HFF-Myc (cell line): ENCODE results near the gene APOL5.

ENCODE experiments used
- DNase-seq: peaks from one replicate; pipeline ENCODE4 v3.0.0-alpha.2; 2011; ENCODE audit warnings: low read depth; ENCODE audit errors: extremely low read depth
- H3K4me3 ChIP-seq: replicated peaks from 2 replicates; pipeline ENCODE4 v1.5.1; 2011; ENCODE audit warnings: low read depth, mild to moderate bottlenecking, control low read depth, low read length
- TF ChIP-seq, protein P1 (sequence below): IDR thresholded peaks from 2 replicates; pipeline ENCODE4 v1.5.1; 2012; ENCODE audit warnings: mild to moderate bottlenecking, low read depth, low read length, control low read depth; ENCODE audit errors: missing control alignments

Gene APOL5

DNA sequence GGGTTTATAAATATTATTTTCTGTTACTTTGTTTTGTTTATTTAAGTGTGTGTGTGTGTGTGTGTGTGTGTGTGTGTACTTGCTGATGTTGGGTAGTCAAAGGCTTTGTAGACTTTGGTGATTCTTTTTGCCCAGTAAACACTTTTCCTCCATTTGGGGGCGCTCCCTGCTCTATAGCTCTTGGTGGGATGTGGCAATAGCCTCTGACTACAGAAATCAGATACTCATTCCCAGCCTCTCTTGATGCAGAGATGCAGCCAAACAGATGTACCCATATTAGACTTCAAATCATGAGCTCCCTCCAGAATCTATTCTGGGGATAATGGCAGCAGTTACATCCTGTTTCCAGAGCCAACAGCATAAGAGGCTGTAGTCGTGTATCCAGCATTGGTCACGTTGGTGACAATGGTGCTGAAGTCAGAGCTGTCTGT is 33.4 kb upstream of the APOL5 start:
- TF ChIP-seq, protein P1, sequence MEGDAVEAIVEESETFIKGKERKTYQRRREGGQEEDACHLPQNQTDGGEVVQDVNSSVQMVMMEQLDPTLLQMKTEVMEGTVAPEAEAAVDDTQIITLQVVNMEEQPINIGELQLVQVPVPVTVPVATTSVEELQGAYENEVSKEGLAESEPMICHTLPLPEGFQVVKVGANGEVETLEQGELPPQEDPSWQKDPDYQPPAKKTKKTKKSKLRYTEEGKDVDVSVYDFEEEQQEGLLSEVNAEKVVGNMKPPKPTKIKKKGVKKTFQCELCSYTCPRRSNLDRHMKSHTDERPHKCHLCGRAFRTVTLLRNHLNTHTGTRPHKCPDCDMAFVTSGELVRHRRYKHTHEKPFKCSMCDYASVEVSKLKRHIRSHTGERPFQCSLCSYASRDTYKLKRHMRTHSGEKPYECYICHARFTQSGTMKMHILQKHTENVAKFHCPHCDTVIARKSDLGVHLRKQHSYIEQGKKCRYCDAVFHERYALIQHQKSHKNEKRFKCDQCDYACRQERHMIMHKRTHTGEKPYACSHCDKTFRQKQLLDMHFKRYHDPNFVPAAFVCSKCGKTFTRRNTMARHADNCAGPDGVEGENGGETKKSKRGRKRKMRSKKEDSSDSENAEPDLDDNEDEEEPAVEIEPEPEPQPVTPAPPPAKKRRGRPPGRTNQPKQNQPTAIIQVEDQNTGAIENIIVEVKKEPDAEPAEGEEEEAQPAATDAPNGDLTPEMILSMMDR = peak; percentile 41
- no peak for DNase-seq
- H3K4me3 ChIP-seq = no peak overlapping the region

DNA sequence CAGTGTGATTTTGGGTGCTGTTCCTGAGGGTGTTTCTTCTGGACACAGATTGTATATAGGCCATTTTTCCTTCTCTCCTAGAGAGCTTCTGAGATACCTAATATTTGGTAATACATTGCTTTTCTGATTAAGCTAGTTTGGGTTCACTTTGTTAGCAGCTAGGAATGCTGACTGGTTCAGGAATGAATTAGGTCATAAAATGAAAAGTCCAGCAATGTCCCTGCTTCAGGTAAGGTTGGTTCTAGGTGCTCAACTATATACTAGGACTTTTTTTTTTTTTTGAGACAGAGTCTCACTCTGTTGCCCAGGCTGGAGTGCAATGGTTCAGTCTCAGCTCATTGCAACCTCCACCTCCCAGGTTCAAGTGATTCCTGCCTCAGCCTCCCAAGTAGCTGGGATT is 32.9 kb upstream of the APOL5 start:
- TF ChIP-seq, protein P1 = no peak
- DNase-seq = no peak
- no peak overlapping the region for H3K4me3 ChIP-seq

DNA sequence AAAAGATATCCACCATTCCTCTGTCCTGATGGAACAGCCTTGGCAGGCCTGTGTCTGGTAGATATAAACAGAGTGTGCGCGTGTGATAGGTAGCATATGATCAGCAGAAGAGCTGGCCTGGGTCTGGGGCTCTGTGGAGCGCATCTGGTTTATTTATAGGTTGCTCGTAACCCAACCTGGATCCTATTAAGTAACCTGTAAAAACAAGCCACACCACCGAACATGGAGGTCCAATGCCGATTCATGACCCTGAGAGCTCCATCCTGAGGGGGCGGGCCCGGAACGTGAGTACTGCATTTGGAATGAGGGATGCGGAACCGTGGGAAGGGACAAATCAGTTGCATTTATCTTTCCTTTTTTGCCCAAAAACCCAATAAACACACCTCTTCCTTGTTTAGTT is 31.9 kb upstream of the APOL5 start:
- DNase-seq = no peak
- no peak overlapping the region for H3K4me3 ChIP-seq
- TF ChIP-seq, protein P1 = no peak

DNA sequence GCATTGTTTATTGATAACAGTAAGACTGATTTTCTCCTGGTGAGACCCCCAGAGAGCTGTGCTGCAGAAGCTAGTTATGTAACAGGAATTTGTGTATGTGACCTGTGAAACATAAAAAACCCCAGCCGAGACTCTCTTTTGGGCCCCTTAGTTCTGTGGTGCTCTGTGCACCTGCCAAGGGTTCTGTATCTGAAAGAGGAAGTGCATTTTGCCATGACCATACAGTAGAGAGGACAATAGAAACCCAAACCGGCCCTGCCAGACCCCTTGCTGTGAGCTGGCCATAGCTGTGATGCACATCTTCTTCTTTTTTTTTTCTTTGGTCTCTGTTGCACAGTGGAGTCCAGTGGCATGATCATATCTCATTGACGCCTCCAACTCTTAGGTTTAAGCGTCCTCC is 31.4 kb upstream of the APOL5 start:
- DNase-seq = no peak

DNA sequence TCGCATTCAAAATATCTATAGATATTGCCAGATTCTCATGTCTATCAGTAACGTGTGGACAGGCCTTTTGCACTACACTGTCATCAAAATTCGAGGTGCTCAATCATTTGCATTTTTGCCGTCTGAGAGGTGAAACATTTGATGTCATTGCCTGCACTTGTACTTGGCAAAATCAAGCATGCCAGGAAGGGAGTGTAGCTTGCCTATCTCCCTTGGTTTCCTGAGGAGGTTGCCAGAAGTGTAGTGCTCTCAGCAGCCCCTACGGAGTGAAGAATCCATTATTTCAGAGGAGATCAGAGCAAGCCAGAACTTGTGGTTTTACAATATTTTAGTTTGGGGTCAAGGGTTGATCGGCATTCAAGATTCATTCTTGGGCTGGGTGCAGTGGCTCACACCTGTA is 30.2 kb upstream of the APOL5 start:
- DNase-seq = no peak
- no peak overlapping the region for H3K4me3 ChIP-seq
- TF ChIP-seq, protein P1 = no peak

More for the DNA sequence above, 31.4 kb upstream of the APOL5 start:
- H3K4me3 ChIP-seq = no peak overlapping the region
- TF ChIP-seq, protein P1 = no peak

DNA sequence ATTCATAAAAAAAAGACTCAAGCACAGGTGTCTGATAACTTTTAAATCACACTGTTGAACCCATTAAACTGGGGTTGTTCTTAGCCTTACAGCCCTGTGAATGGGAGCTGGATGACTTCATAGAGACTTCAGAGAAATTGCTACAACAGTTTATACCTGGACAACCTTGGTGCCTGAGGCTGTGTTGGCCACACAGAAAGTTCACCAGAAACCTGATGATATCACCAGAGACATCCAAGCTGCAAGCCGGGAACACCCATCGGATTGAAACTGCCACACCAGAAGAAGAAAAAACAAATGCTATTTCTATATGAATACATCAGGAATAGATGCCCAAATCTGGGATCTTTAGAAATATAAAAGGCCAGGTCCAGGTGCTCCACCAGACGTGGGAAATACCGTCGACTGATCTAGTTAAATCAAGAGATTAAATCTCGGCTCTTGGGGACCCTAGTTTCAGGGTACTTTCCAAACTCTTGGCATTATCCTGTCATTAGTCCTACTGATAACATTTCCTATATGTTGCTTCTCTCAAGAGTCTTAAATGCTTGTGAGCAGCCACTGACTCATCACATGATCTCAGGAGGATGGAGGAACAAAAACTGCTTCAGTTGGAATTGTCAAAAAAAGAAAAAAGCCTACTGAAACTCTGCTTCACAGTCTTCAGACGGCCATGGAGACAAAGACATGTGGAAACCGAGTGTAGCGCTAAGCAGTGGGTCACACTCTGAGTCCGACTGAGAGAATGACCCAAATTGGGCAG is 28.6 kb upstream of the APOL5 start:
- DNase-seq = no peak
- TF ChIP-seq, protein P1 = no peak
- no peak overlapping the region for H3K4me3 ChIP-seq

DNA sequence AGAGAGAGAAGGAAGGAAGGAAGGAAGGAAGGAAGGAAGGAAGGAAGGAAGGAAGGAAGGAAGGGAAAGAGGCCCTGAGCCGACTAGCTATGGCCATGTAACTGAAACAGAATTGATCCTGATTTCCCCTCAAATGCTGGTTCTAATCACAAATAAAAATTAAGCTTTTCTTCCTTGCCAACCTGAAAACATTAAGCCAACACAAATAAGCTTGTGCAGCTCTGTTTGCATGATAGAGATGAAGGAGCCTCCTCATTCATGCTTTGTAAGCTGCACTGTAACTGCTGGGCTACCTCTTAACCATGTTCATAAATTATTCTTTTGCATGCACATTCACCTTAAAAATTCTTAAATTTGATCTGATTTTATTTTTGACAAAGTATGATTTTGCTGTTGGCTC is 27.7 kb upstream of the APOL5 start:
- TF ChIP-seq, protein P1 = no peak
- no peak for DNase-seq
- no peak overlapping the region for H3K4me3 ChIP-seq
